Measurements from ENCODE around the gene NUF2. TPM values are rescaled to one million over a fixed set of nuclear protein-coding genes. Genes with fewer than 3 reads are reported as not detected.
"Not testable (repeated sequence)": the region's sequence is repeated elsewhere in the genome, so short reads cannot be mapped to it uniquely, and the experiment has no call there.

Gene NUF2
- total RNA-seq, 8 experiments from 2014 or later, result 0.93 to 70.7 (median 4.4) TPM; not detected in 1

DNA sequence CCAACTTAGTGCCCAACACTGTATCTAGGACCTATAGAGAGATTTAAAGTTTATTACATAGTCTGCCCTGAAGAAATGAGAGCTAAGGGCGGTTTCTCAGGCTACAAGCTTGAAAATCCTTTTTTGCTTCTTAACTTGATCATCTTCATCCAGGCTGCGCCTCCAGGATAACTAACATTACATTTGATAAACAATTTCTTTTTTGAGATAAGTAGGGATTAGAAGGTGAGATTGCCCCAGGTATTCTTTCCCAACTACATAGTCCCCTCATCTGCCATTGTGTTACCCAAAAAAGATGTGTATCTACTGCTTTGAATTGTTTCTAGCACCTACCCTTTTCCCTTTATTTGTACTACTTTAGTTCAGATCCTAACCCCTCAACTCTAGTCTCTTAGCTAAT lies 25.4 kb downstream of the NUF2 start:
- 79 to 100% (median 95%) methylated on average over 1 to 2 of the region's 2 CpGs; no CpG with 5 or more reads in 2 of the 10 experiments for WGBS, 10 experiments
- H3K4me3 ChIP-seq, result no peak overlapping the region
- in situ Hi-C loops (cut with MboI; ENCODE audit: low pct_unique_long_range_greater_than_20kb in 2 of 9, low sequenced_read_pairs in 9 of 9, unreplicated experiment in 9 of 9), result no loop called here
- H3K4me1 ChIP-seq (replicated peaks in 1 of 2), result no peaks in the 10 kb centered on the region
- H3K27ac ChIP-seq, result no peak overlapping the region
- ATAC-seq (replicated peaks in 6 of 8), result no peak

DNA sequence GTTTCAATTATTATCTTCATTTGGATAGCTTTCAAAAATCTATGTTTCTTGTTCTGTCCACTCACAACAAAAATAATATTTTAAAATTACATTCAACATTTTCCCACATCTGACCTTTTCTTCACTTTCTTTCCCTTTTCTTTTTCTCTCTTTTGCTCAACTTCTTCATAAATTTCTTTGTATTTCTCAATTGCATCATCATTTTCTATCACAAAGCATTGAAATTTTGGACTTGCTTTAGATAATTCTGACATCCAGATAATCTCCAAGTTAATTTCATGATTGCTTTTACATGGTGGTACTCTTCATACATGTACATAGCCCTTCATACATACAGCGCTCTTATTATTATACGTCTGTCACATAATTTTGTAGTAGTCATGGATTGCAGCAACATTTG lies 30.2 kb downstream of the NUF2 start:
- 91 to 100% (median 100%) methylated on average over 1 to 2 of the region's 2 CpGs for WGBS, 10 experiments
- Histone ChIP-seq H3K27ac (no peak overlapping the region), H3K4me3 (no peak overlapping the region), H3K4me1 (replicated peaks in 1 of 2) (no peaks in the 10 kb centered on the region)
- in situ Hi-C loops (cut with MboI; ENCODE audit: low pct_unique_long_range_greater_than_20kb in 2 of 9, low sequenced_read_pairs in 9 of 9, unreplicated experiment in 9 of 9), result loop anchor here in 3 of 9 experiments (25.0 kb wide), 2 partner anchors 1435 to 1710 kb away; no protein-coding TSS in a partner anchor
- ATAC-seq (replicated peaks in 6 of 8), result no peak

GRCh38 chr1:163357378-163357777 lies 35.6 kb downstream of the NUF2 start:
- Histone ChIP-seq H3K4me3 (no peak overlapping the region), H3K4me1 (replicated peaks in 1 of 2) (peaks cover 0 to 2% of the 10 kb centered on the region in 2 donors), H3K27ac (no peak overlapping the region)
- WGBS, 10 experiments, result 86 to 100% (median 94%) methylated on average over 1 to 2 of the region's 2 CpGs; no CpG with 5 or more reads in 2 of the 10 experiments
- in situ Hi-C loops (cut with MboI; ENCODE audit: low pct_unique_long_range_greater_than_20kb in 2 of 9, low sequenced_read_pairs in 9 of 9, unreplicated experiment in 9 of 9), result loop anchor here in 3 of 9 experiments (25.0 kb wide), 2 partner anchors 1430 to 1705 kb away; no protein-coding TSS in a partner anchor
- no peak for ATAC-seq (replicated peaks in 6 of 8)

DNA sequence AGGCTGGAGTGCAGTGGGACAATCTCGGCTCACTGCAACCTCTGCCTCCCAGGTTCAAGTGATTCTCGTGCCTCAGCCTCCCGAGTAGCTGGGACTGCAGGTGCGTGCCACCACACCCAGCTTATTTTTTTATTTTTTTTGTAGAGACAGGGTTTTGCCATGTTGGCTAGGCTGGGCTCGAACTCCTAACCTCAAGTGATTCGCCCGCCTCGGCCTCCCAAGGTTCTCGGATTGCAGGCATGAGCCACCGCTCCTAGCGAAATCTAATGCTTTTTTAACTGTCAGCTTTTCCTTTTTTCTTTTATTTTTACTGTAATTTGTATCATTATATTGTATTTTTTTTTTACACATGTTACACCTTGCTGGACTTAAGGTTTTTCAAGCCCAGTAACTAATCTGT lies 36.4 kb downstream of the NUF2 start:
- in situ Hi-C loops (cut with MboI; ENCODE audit: low pct_unique_long_range_greater_than_20kb in 2 of 9, low sequenced_read_pairs in 9 of 9, unreplicated experiment in 9 of 9), result loop anchor here in 3 of 9 experiments (25.0 kb wide), 2 partner anchors 1429 to 1704 kb away; no protein-coding TSS in a partner anchor
- H3K27ac ChIP-seq; H3K4me1 ChIP-seq (replicated peaks in 1 of 2); H3K4me3 ChIP-seq; ATAC-seq (replicated peaks in 6 of 8): not testable (repeated sequence)
- WGBS, 10 experiments, result 79 to 100% (median 95%) methylated on average over 3 to 11 of the region's 11 CpGs

DNA sequence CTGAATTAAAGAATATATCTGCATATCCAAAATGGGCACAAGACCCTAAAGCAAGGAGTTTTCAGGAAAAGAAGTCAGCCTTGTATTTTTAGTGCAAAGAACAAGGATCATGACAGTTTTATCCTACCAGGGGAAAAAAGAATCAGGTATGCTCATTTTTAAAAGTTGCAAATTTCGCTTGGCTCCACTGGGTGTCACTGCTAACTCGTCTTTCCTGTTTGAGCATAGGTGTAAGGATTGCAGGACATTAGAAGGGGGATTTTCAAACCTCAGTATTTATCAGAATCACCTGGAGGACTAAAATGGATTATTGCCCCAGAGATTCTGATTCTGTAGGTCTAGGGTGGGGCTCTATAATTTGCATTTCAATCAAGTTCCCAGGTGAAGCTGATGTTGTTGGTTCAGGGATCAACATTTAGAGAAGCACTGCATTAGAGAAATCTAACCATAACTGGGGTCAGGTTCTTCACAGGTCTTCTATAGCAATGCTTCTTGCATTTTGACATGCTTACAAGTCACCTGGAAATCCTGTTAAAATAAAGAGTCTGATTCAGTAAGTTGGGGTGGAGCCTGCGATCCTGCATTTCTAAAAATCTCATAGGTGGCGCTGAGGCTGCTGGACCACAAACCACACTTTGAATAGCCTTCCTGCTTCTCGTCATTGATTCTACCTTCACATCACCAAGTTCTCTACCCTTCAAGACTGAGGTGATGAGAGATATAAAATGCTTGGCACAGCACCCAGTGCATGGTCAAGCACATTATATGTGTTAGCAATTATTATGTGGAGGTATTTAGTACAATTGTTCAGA lies 39.6 kb downstream of the NUF2 start:
- ATAC-seq (replicated peaks in 6 of 8), result peak in 7 of 8 experiments; percentile 17 to 63 (median 55)
- WGBS, 10 experiments, result 0 to 100% (median 58%) methylated on average over 1 to 5 of the region's 5 CpGs; no CpG with 5 or more reads in 2 of the 10 experiments
- Histone ChIP-seq H3K27ac (no peak overlapping the region), H3K4me1 (replicated peaks in 1 of 2) (peaks cover 0 to 2% of the 10 kb centered on the region in 2 donors), H3K4me3 (no peak overlapping the region)
- in situ Hi-C loops (cut with MboI; ENCODE audit: low pct_unique_long_range_greater_than_20kb in 2 of 9, low sequenced_read_pairs in 9 of 9, unreplicated experiment in 9 of 9), result loop anchor here in 3 of 9 experiments (25.0 kb wide), 2 partner anchors 1426 to 1701 kb away; no protein-coding TSS in a partner anchor

DNA sequence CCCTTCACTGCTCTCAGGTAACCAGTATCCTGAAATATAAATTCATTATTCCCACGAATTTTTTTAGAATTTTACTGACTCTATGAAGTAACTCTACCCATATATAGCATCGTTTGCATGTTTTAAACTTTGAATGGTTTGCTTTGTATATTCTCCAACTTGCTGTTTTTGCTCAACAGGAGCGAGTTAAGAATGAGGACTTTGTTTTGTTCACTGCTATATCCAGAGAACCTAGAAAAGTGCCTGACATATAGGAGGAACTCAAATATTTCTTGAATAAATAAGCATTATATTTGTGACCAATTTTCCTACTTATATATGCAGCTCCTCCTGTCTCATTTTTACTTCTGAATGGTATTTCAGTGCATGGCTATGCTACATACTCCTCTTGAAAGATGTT lies 43.4 kb downstream of the NUF2 start:
- in situ Hi-C loops (cut with MboI; ENCODE audit: low pct_unique_long_range_greater_than_20kb in 2 of 9, low sequenced_read_pairs in 9 of 9, unreplicated experiment in 9 of 9), result loop anchor here in 3 of 9 experiments (25.0 kb wide), 2 partner anchors 1422 to 1697 kb away; no protein-coding TSS in a partner anchor
- Histone ChIP-seq H3K4me1 (replicated peaks in 1 of 2) (peaks cover 0 to 16% of the 10 kb centered on the region in 2 donors), H3K4me3 (no peak overlapping the region), H3K27ac (no peak overlapping the region)
- ATAC-seq (replicated peaks in 6 of 8), result no peak
- WGBS, 10 experiments, result 5 to 59% (median 43%) methylated on average over 2 to 3 of the region's 3 CpGs

DNA sequence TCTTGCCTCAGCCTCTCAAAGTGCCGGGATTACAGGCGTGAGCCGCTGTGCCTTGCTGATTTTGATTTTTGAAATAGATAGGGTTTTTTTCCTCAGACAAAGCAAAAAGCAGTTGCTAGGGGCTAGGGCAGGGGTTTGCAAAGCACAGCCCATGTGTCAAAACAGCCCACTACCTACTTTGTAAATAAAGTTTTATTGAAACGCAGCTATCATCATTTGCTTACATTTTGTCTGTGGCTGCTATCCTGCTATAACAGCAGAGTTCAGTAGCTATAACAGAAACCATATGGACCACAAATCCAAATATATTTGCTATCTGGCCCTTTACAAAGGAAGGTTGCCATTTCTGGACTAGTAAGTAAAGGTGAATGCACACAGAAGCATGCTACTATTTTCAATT lies 44.8 kb downstream of the NUF2 start:
- peaks cover 0 to 14% of the 10 kb centered on the region in 2 donors for H3K4me1 ChIP-seq (replicated peaks in 1 of 2)
- no peak overlapping the region for H3K4me3 ChIP-seq
- H3K27ac ChIP-seq, result no peak overlapping the region
- WGBS, 10 experiments, result 92 to 100% (median 100%) methylated on average over 1 to 4 of the region's 4 CpGs; no CpG with 5 or more reads in 3 of the 10 experiments
- in situ Hi-C loops (cut with MboI; ENCODE audit: low pct_unique_long_range_greater_than_20kb in 2 of 9, low sequenced_read_pairs in 9 of 9, unreplicated experiment in 9 of 9), result loop anchor here in 3 of 9 experiments (25.0 kb wide), 2 partner anchors 1421 to 1696 kb away; no protein-coding TSS in a partner anchor
- no peak for ATAC-seq (replicated peaks in 6 of 8)

DNA sequence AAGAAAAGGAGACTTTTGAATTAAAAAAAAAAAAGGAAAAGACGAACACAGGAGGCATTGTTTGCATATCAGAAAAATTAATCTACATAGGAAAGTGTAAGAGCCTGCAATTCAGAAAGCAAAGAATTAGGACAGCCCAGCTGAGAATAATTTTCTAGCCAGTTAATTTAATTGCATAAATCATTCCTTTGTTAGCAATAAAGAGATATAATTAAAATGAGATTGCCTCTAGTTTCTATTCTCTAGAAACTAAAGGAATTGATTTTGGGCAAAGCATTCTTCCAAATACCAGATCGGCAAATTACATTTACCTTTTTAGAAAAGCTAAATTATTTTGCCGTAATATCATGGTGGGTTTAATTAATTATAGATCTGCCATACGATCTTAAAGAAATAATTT lies 46.0 kb downstream of the NUF2 start:
- in situ Hi-C loops (cut with MboI; ENCODE audit: low pct_unique_long_range_greater_than_20kb in 2 of 9, low sequenced_read_pairs in 9 of 9, unreplicated experiment in 9 of 9), result loop anchor here in 3 of 9 experiments (25.0 kb wide), 2 partner anchors 1420 to 1695 kb away; no protein-coding TSS in a partner anchor

GRCh38 chr1:163372576-163372975 lies 50.8 kb downstream of the NUF2 start:
- Histone ChIP-seq H3K27ac (no peak overlapping the region), H3K4me1 (replicated peaks in 1 of 2) (peaks cover 0 to 10% of the 10 kb centered on the region in 2 donors), H3K4me3 (no peak overlapping the region)
- 88 to 100% (median 100%) methylated on average over 1 of the region's 1 CpG; no CpG with 5 or more reads in 5 of the 10 experiments for WGBS, 10 experiments
- in situ Hi-C loops (cut with MboI; ENCODE audit: low pct_unique_long_range_greater_than_20kb in 2 of 9, low sequenced_read_pairs in 9 of 9, unreplicated experiment in 9 of 9), result loop anchor here in 3 of 9 experiments (25.0 kb wide), 2 partner anchors 1415 to 1690 kb away; no protein-coding TSS in a partner anchor
- ATAC-seq (replicated peaks in 6 of 8), result no peak

More for the DNA sequence above, 46.0 kb downstream of the NUF2 start:
- 4 to 93% (median 58%) methylated on average over 3 to 4 of the region's 4 CpGs for WGBS, 10 experiments
- Histone ChIP-seq H3K4me3 (no peak overlapping the region), H3K27ac (no peak overlapping the region), H3K4me1 (replicated peaks in 1 of 2) (peaks cover 0 to 14% of the 10 kb centered on the region in 2 donors)
- ATAC-seq (replicated peaks in 6 of 8), result no peak

GRCh38 chr1:163378554-163378953 lies 56.8 kb downstream of the NUF2 start:
- in situ Hi-C loops (cut with MboI; ENCODE audit: low pct_unique_long_range_greater_than_20kb in 2 of 9, low sequenced_read_pairs in 9 of 9, unreplicated experiment in 9 of 9), result loop anchor here in 1 of 9 experiments (25.0 kb wide), 1 partner anchor 1684 kb away; no protein-coding TSS in a partner anchor
- H3K27ac ChIP-seq, result no peak overlapping the region
- WGBS, 10 experiments, result 69 to 100% (median 100%) methylated on average over 1 to 2 of the region's 2 CpGs; no CpG with 5 or more reads in 3 of the 10 experiments
- ATAC-seq (replicated peaks in 6 of 8), result no peak
- no peaks in the 10 kb centered on the region for H3K4me1 ChIP-seq (replicated peaks in 1 of 2)
- no peak overlapping the region for H3K4me3 ChIP-seq

DNA sequence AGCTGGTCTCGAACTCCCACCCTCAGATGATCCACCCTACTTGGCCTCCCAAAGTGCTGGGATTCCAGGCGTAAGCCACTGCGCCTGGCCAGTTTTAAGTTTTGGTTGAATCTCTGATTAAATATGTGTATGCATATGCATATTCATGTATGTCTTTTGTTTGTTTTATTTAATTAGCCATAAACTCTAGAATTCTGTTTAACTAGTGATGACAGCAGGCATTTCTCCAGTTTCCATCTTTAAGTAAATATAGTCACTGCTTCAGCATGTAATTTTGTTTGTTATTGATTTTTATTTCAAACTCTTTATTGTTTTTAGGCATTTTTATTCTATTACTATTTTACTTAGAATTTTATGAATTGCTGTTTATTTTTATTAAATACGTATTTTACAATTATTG lies 58.0 kb downstream of the NUF2 start:
- Histone ChIP-seq H3K4me1 (replicated peaks in 1 of 2) (no peaks in the 10 kb centered on the region), H3K27ac (no peak overlapping the region), H3K4me3 (no peak overlapping the region)
- 21 to 100% (median 90%) methylated on average over 1 to 4 of the region's 4 CpGs for WGBS, 10 experiments
- no peak for ATAC-seq (replicated peaks in 6 of 8)
- in situ Hi-C loops (cut with MboI; ENCODE audit: low pct_unique_long_range_greater_than_20kb in 2 of 9, low sequenced_read_pairs in 9 of 9, unreplicated experiment in 9 of 9), result loop anchor here in 1 of 9 experiments (25.0 kb wide), 1 partner anchor 1682 kb away; no protein-coding TSS in a partner anchor

DNA sequence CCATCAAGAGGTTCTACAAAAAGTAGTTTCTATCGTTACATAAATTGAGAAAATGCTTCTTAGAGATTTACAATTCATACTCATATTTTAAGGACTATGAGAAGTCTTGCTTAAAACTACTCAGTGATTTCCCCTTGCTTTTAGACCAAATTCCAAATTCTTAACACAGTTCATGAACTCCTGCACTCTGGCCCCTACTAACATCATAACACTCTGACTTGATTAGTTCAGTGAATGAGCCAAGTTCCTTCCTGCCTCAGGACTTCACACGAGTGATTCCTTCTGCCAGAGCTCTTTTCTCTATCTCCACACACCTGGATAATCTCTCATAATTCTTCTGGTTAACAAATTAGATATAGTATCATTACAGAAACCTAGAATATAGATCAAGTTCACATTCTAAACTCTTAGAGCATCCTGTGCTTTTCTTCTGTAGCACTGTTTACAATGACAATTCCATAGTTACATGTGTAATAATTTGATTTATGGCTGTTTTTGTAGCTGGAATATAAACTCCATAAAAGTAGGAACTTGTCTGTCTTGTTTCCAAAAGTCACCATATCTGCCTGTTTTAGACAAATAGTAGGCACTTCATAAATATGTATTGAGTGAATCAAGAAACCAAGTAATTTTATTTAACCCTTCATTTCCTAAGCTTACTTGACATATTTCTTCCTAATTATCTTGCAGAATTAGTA lies 59.9 kb downstream of the NUF2 start:
- no peak overlapping the region for H3K27ac ChIP-seq
- 0 to 51% (median 38%) methylated on average over 1 to 2 of the region's 2 CpGs; no CpG with 5 or more reads in 1 of the 10 experiments for WGBS, 10 experiments
- in situ Hi-C loops (cut with MboI; ENCODE audit: low pct_unique_long_range_greater_than_20kb in 2 of 9, low sequenced_read_pairs in 9 of 9, unreplicated experiment in 9 of 9), result loop anchor here in 1 of 9 experiments (25.0 kb wide), 1 partner anchor 1681 kb away; no protein-coding TSS in a partner anchor
- ATAC-seq (replicated peaks in 6 of 8), result no peak
- H3K4me1 ChIP-seq (replicated peaks in 1 of 2), result no peaks in the 10 kb centered on the region
- H3K4me3 ChIP-seq, result no peak overlapping the region

Measured in motor neuron (in vitro differentiated cells).